HG02623 (cell line): ENCODE data around the gene TACO1.

Source experiments
- ATAC-seq: cut with Tn5 transposase; IDR thresholded peaks from one replicate; pipeline ENCODE4 v1.9.1; 2021; ENCODE audit warnings: moderate library complexity; ENCODE audit not compliant: unreplicated experiment

Gene TACO1

GRCh38 chr17:63600569-63601438 lies at the start of gene TACO1:
TACO1 (plus strand) TSS chr17:63600895; CDS start chr17:63601084, 189 bp downstream.
- ATAC-seq = peak; percentile 91

DNA sequence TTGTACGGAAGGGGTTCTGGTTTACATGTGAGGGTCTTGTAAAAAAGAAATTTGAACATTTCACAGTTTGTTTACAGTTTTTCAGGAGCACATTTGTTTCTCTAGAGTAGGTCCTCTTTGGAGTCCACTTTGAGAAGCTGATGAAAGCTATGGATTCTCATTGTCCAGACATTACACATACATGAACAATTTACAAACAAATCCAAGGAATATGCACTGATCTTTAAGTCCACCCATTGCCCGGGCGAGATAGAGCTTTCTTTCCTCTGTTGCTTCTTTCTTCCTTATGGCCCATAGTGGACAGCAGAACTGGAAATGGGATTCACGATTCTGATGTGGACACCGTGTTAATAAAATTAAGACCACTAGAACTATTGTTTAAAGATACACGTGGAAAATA lies 48.5 kb upstream of the TACO1 start:
- no peak for ATAC-seq

DNA sequence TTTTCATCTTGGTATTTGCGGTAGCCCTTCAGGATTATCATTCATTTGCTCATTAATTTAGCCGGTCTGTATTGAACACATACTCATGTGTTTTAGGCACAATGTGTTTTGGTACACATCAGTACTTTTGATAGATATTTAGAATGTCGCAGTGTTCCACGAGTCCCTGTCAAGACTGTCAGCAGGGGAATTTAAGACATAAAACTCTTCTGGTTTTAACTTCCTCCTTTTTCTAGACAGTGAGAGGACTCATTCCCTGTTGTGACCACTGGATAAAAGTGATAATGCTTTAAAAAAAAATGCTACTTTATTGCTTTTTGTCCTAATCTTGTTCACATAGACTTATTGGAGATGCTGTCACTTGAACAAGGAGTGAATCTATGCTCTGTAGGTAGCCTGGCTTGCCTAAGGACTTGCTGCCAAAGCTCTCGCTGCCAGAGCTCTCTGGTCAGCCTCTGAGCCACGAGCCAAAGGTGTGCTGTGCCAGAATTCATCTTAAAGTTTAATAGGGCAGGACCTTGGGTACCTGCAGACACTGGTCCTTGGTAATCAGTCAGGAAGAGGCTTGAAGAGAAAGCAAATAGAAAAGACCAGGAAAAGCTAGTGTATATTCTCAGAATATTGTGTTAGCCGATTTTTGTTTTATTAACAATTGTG lies 45.1 kb upstream of the TACO1 start:
- ATAC-seq = no peak

DNA sequence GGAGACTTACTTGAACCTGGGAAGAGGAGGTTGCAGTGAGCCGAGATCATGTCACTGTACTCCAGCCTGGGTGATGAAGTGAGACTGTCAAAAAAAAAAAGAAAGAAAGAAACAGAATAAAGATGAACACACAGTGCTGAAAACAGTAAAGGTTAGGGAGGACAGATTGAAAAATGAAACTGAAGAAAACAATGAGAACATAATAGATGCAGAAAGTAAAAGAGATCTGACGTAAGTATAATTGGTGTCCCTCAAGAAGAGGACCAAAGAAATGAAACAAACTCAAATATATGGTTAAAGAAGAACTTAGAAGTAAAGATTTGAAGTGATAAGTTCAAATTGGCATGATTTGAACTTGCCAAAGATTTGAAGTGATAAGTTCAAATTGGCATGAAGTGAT lies 43.3 kb upstream of the TACO1 start:
- ATAC-seq = no peak

DNA sequence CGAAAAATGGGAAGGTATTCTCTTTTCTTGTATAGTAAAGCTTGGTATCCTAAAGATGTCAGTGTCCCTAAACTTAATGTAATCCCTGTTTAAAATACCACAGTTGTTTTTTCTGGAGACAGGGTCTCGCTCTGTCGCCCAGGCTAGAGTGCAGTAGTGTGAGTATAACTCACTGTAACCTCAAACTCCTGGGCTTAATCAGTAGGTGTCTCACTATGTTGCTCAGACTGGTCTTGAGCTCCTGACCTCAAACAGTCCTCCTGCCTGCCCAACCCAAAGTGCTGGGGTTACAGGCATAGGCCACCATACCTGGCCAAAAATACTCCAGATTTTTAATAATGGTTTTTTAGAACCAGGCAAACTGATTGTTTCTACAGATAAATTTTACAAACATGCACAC lies 42.3 kb upstream of the TACO1 start:
- ATAC-seq = no peak

DNA sequence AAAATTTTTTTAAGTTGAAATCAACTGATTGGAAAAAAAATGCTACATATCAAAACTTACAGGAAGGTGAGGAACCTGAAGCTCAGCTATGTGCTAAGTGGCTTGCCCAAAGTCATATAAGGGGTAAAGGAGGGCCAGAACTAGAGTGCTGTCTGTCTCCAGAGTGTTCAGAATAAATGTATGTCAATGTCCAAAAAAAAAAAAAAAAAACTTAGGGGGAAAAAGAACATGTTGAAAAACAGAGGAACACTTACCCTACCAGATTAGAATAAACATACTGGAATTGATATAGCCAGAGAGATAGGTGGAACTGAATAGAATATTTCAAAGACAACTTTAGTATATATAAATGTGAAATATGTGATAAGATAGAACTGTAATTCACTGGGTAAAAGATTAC lies 38.9 kb upstream of the TACO1 start:
- ATAC-seq = no peak

- no peak for ATAC-seq
Measured at GRCh38 chr17:63563339-63563738, 37.4 kb upstream of the TACO1 start.

DNA sequence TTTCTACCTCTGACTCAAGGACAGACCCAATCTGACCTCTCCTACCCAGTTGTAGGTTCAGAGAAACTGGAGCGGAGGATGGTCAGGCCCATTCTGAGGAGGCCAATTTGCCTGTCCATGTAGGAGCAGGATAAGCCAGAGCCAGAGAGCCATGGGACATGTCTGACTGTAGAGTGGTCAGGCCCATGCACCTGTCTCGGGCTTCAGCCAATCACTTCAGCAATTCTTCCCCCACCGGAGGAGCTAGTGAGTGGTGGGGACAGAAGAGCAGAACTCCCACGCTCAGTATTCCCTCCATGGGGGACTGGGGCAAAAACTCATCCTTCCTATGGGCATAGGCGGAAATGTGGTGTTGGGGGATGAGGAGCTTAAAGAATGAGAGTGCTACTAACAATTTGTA lies 36.1 kb upstream of the TACO1 start:
- ATAC-seq = no peak

DNA sequence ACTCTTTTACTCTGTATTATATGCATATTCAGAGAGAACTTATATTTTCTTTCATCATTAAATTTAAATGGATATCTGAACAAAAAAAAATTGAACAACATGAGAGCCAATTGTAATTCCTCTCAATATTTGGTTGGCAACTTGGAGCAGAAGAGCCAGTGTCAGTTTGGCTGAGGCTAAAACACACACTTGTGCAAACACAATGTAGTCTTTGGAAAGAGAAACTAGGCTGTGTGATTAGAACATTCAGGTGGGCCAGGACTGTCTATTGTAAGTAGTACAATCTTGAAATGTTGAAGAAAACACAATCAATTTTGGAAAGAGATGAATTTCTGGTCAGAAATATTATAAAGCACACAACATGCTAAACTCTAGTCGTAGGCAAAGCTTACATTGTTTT lies 33.5 kb upstream of the TACO1 start:
- no peak for ATAC-seq

GRCh38 chr17:63568563-63568962 lies 32.1 kb upstream of the TACO1 start:
- no peak for ATAC-seq

- ATAC-seq = no peak
Measured at GRCh38 chr17:63571632-63572310, 28.9 kb upstream of the TACO1 start.

- ATAC-seq = no peak
Measured at GRCh38 chr17:63573634-63574033, 27.1 kb upstream of the TACO1 start.

GRCh38 chr17:63578027-63578768 lies 22.5 kb upstream of the TACO1 start:
- ATAC-seq = no peak

GRCh38 chr17:63578769-63579111 lies 22.0 kb upstream of the TACO1 start:
- no peak for ATAC-seq

- ATAC-seq = no peak
Measured at GRCh38 chr17:63579633-63580032, 21.1 kb upstream of the TACO1 start.

DNA sequence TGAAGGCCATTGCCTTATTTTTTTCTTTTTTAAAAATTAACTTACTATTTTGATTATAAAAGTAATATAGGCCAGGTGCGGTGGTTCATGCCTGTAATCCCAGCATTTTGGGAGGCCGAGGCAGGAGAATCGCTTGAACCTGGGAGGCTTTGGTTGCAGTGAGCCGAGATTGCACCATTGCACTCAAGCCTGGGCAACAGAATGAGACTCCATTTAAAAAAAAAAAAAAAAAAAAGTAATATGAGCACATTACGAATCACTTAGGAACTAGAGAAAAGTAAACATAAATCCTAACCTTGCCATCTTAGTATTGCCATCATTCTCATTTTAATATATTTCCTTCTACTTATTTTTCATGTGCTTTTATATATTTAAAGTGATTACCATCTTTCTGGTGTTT lies 12.9 kb upstream of the TACO1 start:
- ATAC-seq = no peak

GRCh38 chr17:63588797-63589196 lies 11.9 kb upstream of the TACO1 start:
- ATAC-seq = no peak

DNA sequence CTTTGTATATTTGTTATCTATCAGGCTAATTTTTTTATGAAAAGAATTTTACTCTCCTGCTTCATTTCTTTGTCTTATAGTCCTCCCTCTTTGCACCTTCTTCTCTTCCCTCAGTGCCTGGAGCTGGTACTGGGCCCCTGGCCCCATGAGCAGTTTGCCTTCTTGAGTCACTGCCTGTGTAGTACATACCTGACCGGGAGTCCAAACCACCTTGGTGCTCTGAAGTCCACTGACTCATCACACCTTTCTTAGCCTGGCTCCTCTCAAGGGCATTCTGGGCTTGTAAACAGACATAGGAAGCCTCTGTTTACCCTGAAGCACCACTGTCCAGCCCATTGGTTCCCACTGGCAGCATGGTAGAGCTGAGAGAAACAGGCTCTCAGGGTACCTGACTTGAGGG lies 11.0 kb upstream of the TACO1 start:
- no peak for ATAC-seq

GRCh38 chr17:63592797-63593196 lies 7.9 kb upstream of the TACO1 start:
- no peak for ATAC-seq

DNA sequence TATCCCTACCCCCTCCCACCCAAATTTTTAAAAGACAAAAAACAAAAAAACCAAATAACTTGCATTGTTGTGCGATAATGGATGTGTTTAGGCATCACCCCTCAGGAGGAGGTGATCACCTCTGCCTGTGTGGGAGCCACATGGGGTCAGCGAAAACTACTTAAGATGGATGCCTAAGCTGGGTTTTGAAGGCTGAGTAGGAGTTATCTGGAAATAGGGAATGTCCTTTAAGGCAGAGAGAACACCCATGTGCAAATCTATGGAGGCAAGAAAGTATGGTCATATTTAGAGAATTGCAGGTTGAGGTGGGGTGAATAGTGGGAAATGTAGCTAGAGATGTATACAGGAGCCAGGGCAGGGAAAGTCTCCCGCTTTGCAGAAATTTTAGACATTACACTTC lies 5.6 kb upstream of the TACO1 start:
- no peak for ATAC-seq

GRCh38 chr17:63596856-63597586 lies 3.7 kb upstream of the TACO1 start:
- ATAC-seq = no peak
